RWPE2 (cell line): Measurements from ENCODE around the gene HJV.

ENCODE experiments used
- ATAC-seq: fragments of 200-7000 bp; cut with Tn5 transposase; 3 replicates; pipeline ENCODE4 v1.9.1; 2021; ENCODE audit warnings: low read depth
- DNase-seq: peaks from one replicate; pipeline ENCODE4 v3.0.0-alpha.2; 2020; ENCODE audit warnings: low spot score
- H3K27ac ChIP-seq: fragments of 450-650 bp; 2 replicates; pipeline ENCODE4 v1.5.1; 2017; ENCODE audit warnings: mild to moderate bottlenecking; ENCODE audit not compliant: poor library complexity, severe bottlenecking
- H3K27me3 ChIP-seq: fragments of 250-450 bp; sonication (Bioruptor Pico); 2 replicates; pipeline ENCODE4 v1.5.1; 2021; ENCODE audit warnings: mild to moderate bottlenecking, moderate library complexity; ENCODE audit not compliant: insufficient read depth, poor library complexity, severe bottlenecking
- H3K36me3 ChIP-seq: fragments of 250-450 bp; sonication (Bioruptor Pico); 2 replicates; pipeline ENCODE4 v1.5.1; 2020; ENCODE audit warnings: low read depth, mild to moderate bottlenecking, moderate library complexity
- H3K4me1 ChIP-seq: fragments of 250-450 bp; sonication (Bioruptor Pico); 2 replicates; pipeline ENCODE4 v1.5.1; 2021; ENCODE audit warnings: mild to moderate bottlenecking, moderate library complexity; ENCODE audit not compliant: insufficient read depth, poor library complexity, severe bottlenecking
- H3K4me3 ChIP-seq: fragments of 250-450 bp; sonication (Bioruptor Pico); 2 replicates; pipeline ENCODE4 v1.5.1; 2021; ENCODE audit warnings: mild to moderate bottlenecking, moderate library complexity; ENCODE audit not compliant: severe bottlenecking
- H3K9me3 ChIP-seq: fragments of 250-450 bp; sonication (Bioruptor Pico); 2 replicates; pipeline ENCODE4 v1.5.1; 2021; ENCODE audit warnings: mild to moderate bottlenecking, moderate library complexity; ENCODE audit not compliant: severe bottlenecking
- CTCF ChIP-seq: fragments of 450-650 bp; IDR thresholded peaks from one replicate; pipeline ENCODE4 v1.5.1; 2017; ENCODE audit warnings: mild to moderate bottlenecking, moderate library complexity; ENCODE audit not compliant: poor library complexity, severe bottlenecking

HJV gene

GRCh38 chr1:146022403-146023127 lies 1.0 kb upstream of the HJV start:
- H3K36me3 ChIP-seq, result no peaks in the 10 kb centered on the region
- no peaks in the 10 kb centered on the region for H3K9me3 ChIP-seq
- DNase-seq (no peak), ATAC-seq (no peak)
- H3K27ac ChIP-seq, result no peak overlapping the region
- no peak overlapping the region for H3K4me3 ChIP-seq
- TF ChIP-seq CTCF, result no peak
- peaks cover 12% of the 10 kb centered on the region for H3K27me3 ChIP-seq
- no peaks in the 10 kb centered on the region for H3K4me1 ChIP-seq

GRCh38 chr1:146021050-146021445 lies 487 bp downstream of the HJV start:
- TF ChIP-seq CTCF, result no peak
- H3K4me3 ChIP-seq, result no peak overlapping the region

GRCh38 chr1:146020058-146021049 lies 1.2 kb downstream of the HJV start:
- Histone ChIP-seq H3K36me3 (no peaks in the 10 kb centered on the region), H3K27ac (no peak overlapping the region), H3K9me3 (no peaks in the 10 kb centered on the region), H3K27me3 (peaks cover 12% of the 10 kb centered on the region), H3K4me1 (no peaks in the 10 kb centered on the region), H3K4me3 (no peak overlapping the region)
- ATAC-seq (no peak), DNase-seq (no peak)
- TF ChIP-seq CTCF, result no peak

More at GRCh38 chr1:146021050-146021445, 487 bp downstream of the HJV start:
- Histone ChIP-seq H3K9me3 (no peaks in the 10 kb centered on the region), H3K4me1 (no peaks in the 10 kb centered on the region), H3K27me3 (peaks cover 12% of the 10 kb centered on the region), H3K27ac (no peak overlapping the region), H3K36me3 (no peaks in the 10 kb centered on the region)
- DNase-seq (no peak), ATAC-seq (no peak)

GRCh38 chr1:146019231-146020057 lies 2.1 kb downstream of the HJV start:
- Histone ChIP-seq H3K27ac (no peak overlapping the region), H3K27me3 (peaks cover 12% of the 10 kb centered on the region), H3K4me3 (no peak overlapping the region), H3K9me3 (no peaks in the 10 kb centered on the region), H3K36me3 (no peaks in the 10 kb centered on the region), H3K4me1 (no peaks in the 10 kb centered on the region)
- no peak for DNase-seq
- no peak for ATAC-seq
- no peak for TF ChIP-seq CTCF
